ENCODE data around the gene IL11RA. TPM values are rescaled to one million over a fixed set of nuclear protein-coding genes. Genes with fewer than 3 reads are reported as not detected.
A peak's percentile ranks its signal among the peaks of the same experiment; 100 is the strongest.

Gene IL11RA
- total and polyA plus RNA-seq, 3 donors from 2014 or later = 28.7 to 58.0 (median 39.8) TPM

DNA sequence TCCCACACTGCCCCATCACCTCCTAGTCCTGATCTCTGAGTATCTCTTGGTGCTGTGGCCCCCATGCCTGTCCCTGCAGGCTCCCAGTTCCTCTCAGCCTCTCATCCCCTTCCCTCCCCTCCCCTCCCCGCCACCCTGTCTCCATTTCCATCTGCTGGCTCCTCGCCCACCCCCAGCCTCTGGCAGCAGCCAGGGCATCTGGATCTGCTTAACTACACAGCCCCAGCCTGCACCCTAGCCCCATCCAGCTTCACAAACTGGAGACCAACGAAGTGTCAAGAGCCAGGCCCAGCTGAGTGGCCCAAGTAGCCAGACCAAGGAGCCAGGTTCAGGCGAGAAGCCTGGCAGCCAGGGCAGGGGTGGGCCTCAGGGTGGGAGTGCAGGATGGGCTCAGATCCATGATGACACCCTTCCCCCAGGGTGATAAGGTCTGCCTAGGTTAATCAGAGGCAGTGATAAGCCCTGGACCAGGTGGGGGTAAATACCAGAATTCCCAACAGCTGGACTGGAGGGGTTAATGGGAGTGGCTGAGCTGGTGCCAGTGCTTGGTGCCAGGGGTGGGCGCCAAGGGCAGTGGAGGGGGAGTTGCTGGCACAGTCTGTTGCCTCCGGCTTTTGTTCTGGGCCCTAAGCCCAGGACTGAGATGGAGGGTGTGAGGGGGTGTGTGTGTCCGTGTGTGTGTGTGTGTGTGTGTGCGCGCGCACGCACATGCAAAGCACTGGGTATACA is 2.5 kb downstream of the IL11RA start:
- H3K4me3 ChIP-seq = no peak overlapping the region
- DNase-seq = peak; percentile 77
- H3K9me3 ChIP-seq = no peaks in the 10 kb centered on the region
- H3K36me3 ChIP-seq (ENCODE audit: low read depth, missing control alignments) = no peaks in the 10 kb centered on the region
- peaks cover 46% of the 10 kb centered on the region for H3K4me1 ChIP-seq
- 19 to 40% methylated on average over 11 of the region's 11 CpGs for WGBS, 2 donors
- H3K27me3 ChIP-seq = no peaks in the 10 kb centered on the region
- TF ChIP-seq, protein P1, sequence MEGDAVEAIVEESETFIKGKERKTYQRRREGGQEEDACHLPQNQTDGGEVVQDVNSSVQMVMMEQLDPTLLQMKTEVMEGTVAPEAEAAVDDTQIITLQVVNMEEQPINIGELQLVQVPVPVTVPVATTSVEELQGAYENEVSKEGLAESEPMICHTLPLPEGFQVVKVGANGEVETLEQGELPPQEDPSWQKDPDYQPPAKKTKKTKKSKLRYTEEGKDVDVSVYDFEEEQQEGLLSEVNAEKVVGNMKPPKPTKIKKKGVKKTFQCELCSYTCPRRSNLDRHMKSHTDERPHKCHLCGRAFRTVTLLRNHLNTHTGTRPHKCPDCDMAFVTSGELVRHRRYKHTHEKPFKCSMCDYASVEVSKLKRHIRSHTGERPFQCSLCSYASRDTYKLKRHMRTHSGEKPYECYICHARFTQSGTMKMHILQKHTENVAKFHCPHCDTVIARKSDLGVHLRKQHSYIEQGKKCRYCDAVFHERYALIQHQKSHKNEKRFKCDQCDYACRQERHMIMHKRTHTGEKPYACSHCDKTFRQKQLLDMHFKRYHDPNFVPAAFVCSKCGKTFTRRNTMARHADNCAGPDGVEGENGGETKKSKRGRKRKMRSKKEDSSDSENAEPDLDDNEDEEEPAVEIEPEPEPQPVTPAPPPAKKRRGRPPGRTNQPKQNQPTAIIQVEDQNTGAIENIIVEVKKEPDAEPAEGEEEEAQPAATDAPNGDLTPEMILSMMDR (IDR thresholded peaks at IDR 0.05) = no peak
- TF ChIP-seq POLR2A (IDR thresholded peaks at IDR 0.05) = no peak
- H3K27ac ChIP-seq = peak overlapping the region; percentile 26 to 37
- intact Hi-C loops (cut with DNase I; ENCODE audit: low total_unique reads) = no loop called here

DNA sequence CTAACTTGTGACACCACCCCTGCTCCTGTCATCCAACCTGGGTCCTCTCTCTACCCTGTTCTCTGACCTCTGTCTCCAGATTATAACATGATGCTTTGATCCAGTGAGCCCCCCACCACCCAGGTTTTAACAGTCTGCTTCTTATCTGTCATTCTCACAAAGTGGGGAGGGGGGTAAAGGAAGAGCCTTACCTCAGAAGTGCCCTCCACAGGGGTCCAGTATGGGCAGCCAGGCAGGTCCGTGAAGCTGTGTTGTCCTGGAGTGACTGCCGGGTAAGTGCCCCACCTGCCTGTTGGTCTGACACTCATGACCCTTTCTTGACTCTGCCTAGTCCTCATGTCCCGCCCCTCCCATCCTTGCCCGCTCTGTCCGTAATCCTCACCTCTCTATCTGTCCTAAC is 3.4 kb downstream of the IL11RA start:
- intact Hi-C loops (cut with DNase I; ENCODE audit: low total_unique reads) = no loop called here
- H3K4me3 ChIP-seq = no peak overlapping the region
- no peaks in the 10 kb centered on the region for H3K9me3 ChIP-seq
- TF ChIP-seq, protein P1 (IDR thresholded peaks at IDR 0.05) = no peak
- no peak for TF ChIP-seq POLR2A (IDR thresholded peaks at IDR 0.05)
- no peaks in the 10 kb centered on the region for H3K36me3 ChIP-seq (ENCODE audit: low read depth, missing control alignments)
- peaks cover 46% of the 10 kb centered on the region for H3K4me1 ChIP-seq
- 81 to 83% methylated on average over 4 to 5 of the region's 5 CpGs for WGBS, 2 donors
- no peak overlapping the region for H3K27ac ChIP-seq
- no peak for DNase-seq
- H3K27me3 ChIP-seq = no peaks in the 10 kb centered on the region

DNA sequence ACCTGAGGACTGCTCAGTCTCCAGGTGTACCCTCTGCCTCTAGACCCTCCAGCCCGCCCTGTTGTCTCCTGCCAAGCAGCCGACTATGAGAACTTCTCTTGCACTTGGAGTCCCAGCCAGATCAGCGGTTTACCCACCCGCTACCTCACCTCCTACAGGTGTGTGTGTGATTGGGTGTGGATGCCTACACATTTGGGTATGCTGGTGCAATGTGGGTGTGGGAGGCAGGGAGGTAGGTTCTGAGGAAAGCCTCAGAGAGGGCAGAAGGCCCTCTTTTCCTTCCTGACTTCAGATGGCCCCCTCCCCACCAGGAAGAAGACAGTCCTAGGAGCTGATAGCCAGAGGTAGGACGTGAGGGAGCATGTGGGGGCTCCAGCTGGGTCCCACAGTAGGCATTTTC is 5.0 kb downstream of the IL11RA start:
- H3K27ac ChIP-seq = no peak overlapping the region

DNA sequence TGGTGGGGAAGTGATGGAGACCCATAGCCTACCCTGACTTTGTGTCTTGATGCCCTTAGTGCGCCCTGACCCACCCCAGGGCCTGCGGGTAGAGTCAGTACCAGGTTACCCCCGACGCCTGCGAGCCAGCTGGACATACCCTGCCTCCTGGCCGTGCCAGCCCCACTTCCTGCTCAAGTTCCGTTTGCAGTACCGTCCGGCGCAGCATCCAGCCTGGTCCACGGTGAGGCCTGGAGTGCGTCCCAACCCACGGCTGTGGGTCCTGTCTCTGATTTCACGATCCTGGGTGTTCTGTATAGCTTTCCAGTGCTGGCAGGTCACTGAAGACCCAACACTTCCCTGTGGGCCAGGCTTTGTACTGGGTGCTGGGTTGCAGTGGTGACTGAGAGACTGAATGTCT is 6.5 kb downstream of the IL11RA start:
- WGBS, 2 donors = 79 to 85% methylated on average over 10 to 14 of the region's 14 CpGs
- H3K4me3 ChIP-seq = no peak overlapping the region
- intact Hi-C loops (cut with DNase I; ENCODE audit: low total_unique reads) = no loop called here
- peaks cover 20% of the 10 kb centered on the region for H3K4me1 ChIP-seq
- no peak for DNase-seq
- TF ChIP-seq POLR2A (IDR thresholded peaks at IDR 0.05) = no peak
- TF ChIP-seq, protein P1 (IDR thresholded peaks at IDR 0.05) = no peak
- no peaks in the 10 kb centered on the region for H3K27me3 ChIP-seq
- H3K9me3 ChIP-seq = no peaks in the 10 kb centered on the region
- no peaks in the 10 kb centered on the region for H3K36me3 ChIP-seq (ENCODE audit: low read depth, missing control alignments)
- no peak overlapping the region for H3K27ac ChIP-seq

More for the DNA sequence above, 5.0 kb downstream of the IL11RA start:
- H3K36me3 ChIP-seq (ENCODE audit: low read depth, missing control alignments) = no peaks in the 10 kb centered on the region
- intact Hi-C loops (cut with DNase I; ENCODE audit: low total_unique reads) = no loop called here
- H3K4me3 ChIP-seq = no peak overlapping the region
- WGBS, 2 donors = 93 to 96% methylated on average over 4 to 5 of the region's 5 CpGs
- peaks cover 35% of the 10 kb centered on the region for H3K4me1 ChIP-seq
- TF ChIP-seq POLR2A (IDR thresholded peaks at IDR 0.05) = no peak
- TF ChIP-seq, protein P1 (IDR thresholded peaks at IDR 0.05) = no peak
- DNase-seq = no peak
- no peaks in the 10 kb centered on the region for H3K27me3 ChIP-seq
- no peaks in the 10 kb centered on the region for H3K9me3 ChIP-seq
